ENCODE data around the gene ABCD1. TPM values are rescaled to one million over a fixed set of nuclear protein-coding genes. Genes with fewer than 3 reads are reported as not detected.

ABCD1 gene
- total RNA-seq, 1 donor from 2014 or later, result 27.2 TPM

- no peaks in the 10 kb centered on the region for H3K9me3 ChIP-seq (ENCODE audit: insufficient read depth, low read depth, low read length)
- H3K36me3 ChIP-seq (ENCODE audit: insufficient read depth, low read length), result no peaks in the 10 kb centered on the region
- no peak overlapping the region for H3K4me2 ChIP-seq (ENCODE audit: low read length)
- H3K36me3 Mint-ChIP-seq (ENCODE audit: low read depth, unreplicated experiment), result no peaks in the 10 kb centered on the region
- H3K4me1 Mint-ChIP-seq (ENCODE audit: low read depth, unreplicated experiment), result no peaks in the 10 kb centered on the region
- DNase-seq (ENCODE audit: low read depth) (no peak), FAIRE-seq (no peak)
- H3K4me3 ChIP-seq (ENCODE audit: insufficient read depth, low read depth, low read length), result no peak overlapping the region
- no peaks in the 10 kb centered on the region for H3K79me2 ChIP-seq (ENCODE audit: insufficient read depth, low read length)
- H3K27ac ChIP-seq (ENCODE audit: low read depth, low read length), result no peak overlapping the region
- H3K27me3 Mint-ChIP-seq (ENCODE audit: low read depth, unreplicated experiment), result no peaks in the 10 kb centered on the region
- H3K27me3 ChIP-seq (ENCODE audit: insufficient read depth, low read length), result no peaks in the 10 kb centered on the region
- no peak for TF ChIP-seq CTCF (IDR thresholded peaks at IDR 0.05; ENCODE audit: insufficient read depth, low read depth, low read length)
- no peak for TF ChIP-seq EZH2 (IDR thresholded peaks at IDR 0.05; ENCODE audit: insufficient read depth, low read length)
- no peak overlapping the region for H3K4me3 Mint-ChIP-seq (ENCODE audit: unreplicated experiment)
- H3K4me1 ChIP-seq (ENCODE audit: insufficient read depth, low read length), result no peaks in the 10 kb centered on the region
- no peaks in the 10 kb centered on the region for H4K20me1 ChIP-seq (ENCODE audit: insufficient read depth, low read length)
- H3K9ac ChIP-seq (ENCODE audit: low read length), result no peak overlapping the region
- no peaks in the 10 kb centered on the region for H3K9me3 Mint-ChIP-seq (ENCODE audit: unreplicated experiment)
- no peak overlapping the region for H3K27ac Mint-ChIP-seq (ENCODE audit: unreplicated experiment)
- H2AFZ ChIP-seq (ENCODE audit: low read depth, low read length), result no peak overlapping the region
Measured at GRCh38 chrX:153782871-153783270, 58.2 kb downstream of the ABCD1 start.

GRCh38 chrX:153783378-153784013 is 58.8 kb downstream of the ABCD1 start:
- DNase-seq (ENCODE audit: low read depth) (no peak), FAIRE-seq (no peak)
- Histone ChIP-seq H3K36me3 (ENCODE audit: insufficient read depth, low read length) (no peaks in the 10 kb centered on the region), H4K20me1 (ENCODE audit: insufficient read depth, low read length) (no peaks in the 10 kb centered on the region), H3K27me3 (ENCODE audit: insufficient read depth, low read length) (no peaks in the 10 kb centered on the region), H3K4me3 (ENCODE audit: insufficient read depth, low read depth, low read length) (no peak overlapping the region), H3K9me3 (ENCODE audit: insufficient read depth, low read depth, low read length) (no peaks in the 10 kb centered on the region), H3K27ac (ENCODE audit: low read depth, low read length) (no peak overlapping the region), H3K9ac (ENCODE audit: low read length) (no peak overlapping the region), H3K4me1 (ENCODE audit: insufficient read depth, low read length) (no peaks in the 10 kb centered on the region), H2AFZ (ENCODE audit: low read depth, low read length) (no peak overlapping the region), H3K79me2 (ENCODE audit: insufficient read depth, low read length) (no peaks in the 10 kb centered on the region), H3K4me2 (ENCODE audit: low read length) (no peak overlapping the region)
- Mint-ChIP-seq H3K9me3 (ENCODE audit: unreplicated experiment) (no peaks in the 10 kb centered on the region), H3K36me3 (ENCODE audit: low read depth, unreplicated experiment) (no peaks in the 10 kb centered on the region), H3K27ac (ENCODE audit: unreplicated experiment) (no peak overlapping the region), H3K27me3 (ENCODE audit: low read depth, unreplicated experiment) (no peaks in the 10 kb centered on the region), H3K4me1 (ENCODE audit: low read depth, unreplicated experiment) (no peaks in the 10 kb centered on the region), H3K4me3 (ENCODE audit: unreplicated experiment) (no peak overlapping the region)
- no peak for TF ChIP-seq CTCF (IDR thresholded peaks at IDR 0.05; ENCODE audit: insufficient read depth, low read depth, low read length)
- TF ChIP-seq EZH2 (IDR thresholded peaks at IDR 0.05; ENCODE audit: insufficient read depth, low read length), result no peak

- Histone ChIP-seq H3K4me2 (ENCODE audit: low read length) (no peak overlapping the region), H3K27me3 (ENCODE audit: insufficient read depth, low read length) (no peaks in the 10 kb centered on the region), H3K27ac (ENCODE audit: low read depth, low read length) (no peak overlapping the region), H3K79me2 (ENCODE audit: insufficient read depth, low read length) (no peaks in the 10 kb centered on the region), H3K9me3 (ENCODE audit: insufficient read depth, low read depth, low read length) (no peaks in the 10 kb centered on the region), H2AFZ (ENCODE audit: low read depth, low read length) (no peak overlapping the region), H4K20me1 (ENCODE audit: insufficient read depth, low read length) (no peaks in the 10 kb centered on the region), H3K36me3 (ENCODE audit: insufficient read depth, low read length) (no peaks in the 10 kb centered on the region), H3K9ac (ENCODE audit: low read length) (no peak overlapping the region), H3K4me1 (ENCODE audit: insufficient read depth, low read length) (no peaks in the 10 kb centered on the region), H3K4me3 (ENCODE audit: insufficient read depth, low read depth, low read length) (no peak overlapping the region)
- DNase-seq (ENCODE audit: low read depth) (no peak), FAIRE-seq (no peak)
- Mint-ChIP-seq H3K4me1 (ENCODE audit: low read depth, unreplicated experiment) (no peaks in the 10 kb centered on the region), H3K9me3 (ENCODE audit: unreplicated experiment) (no peaks in the 10 kb centered on the region), H3K36me3 (ENCODE audit: low read depth, unreplicated experiment) (no peaks in the 10 kb centered on the region), H3K27ac (ENCODE audit: unreplicated experiment) (peak overlapping the region; percentile 58), H3K27me3 (ENCODE audit: low read depth, unreplicated experiment) (no peaks in the 10 kb centered on the region), H3K4me3 (ENCODE audit: unreplicated experiment) (no peak overlapping the region)
- TF ChIP-seq CTCF (IDR thresholded peaks at IDR 0.05; ENCODE audit: insufficient read depth, low read depth, low read length) (no peak), EZH2 (IDR thresholded peaks at IDR 0.05; ENCODE audit: insufficient read depth, low read length) (no peak)
Measured at GRCh38 chrX:153784325-153784967, 59.8 kb downstream of the ABCD1 start.

Measured in astrocyte (in vitro differentiated cells and primary cell).